Spleen (tissue), 7 donors: ENCODE measurements around the gene CERT1.

Experiments
- POLR2A ChIP-seq, 3 donors: fragments of 450-650 bp; IDR thresholded peaks; one replicate each; pipeline ENCODE4 v1.5.1; 2017; ENCODE audit warnings: antibody characterized with exemption in 3 of 3, mild to moderate bottlenecking in 1 of 3
- POLR2AphosphoS5 ChIP-seq, 3 donors: sonication (generic); formaldehyde crosslinking; IDR thresholded peaks; one replicate each; pipeline ENCODE4 v1.5.1; 2017; ENCODE audit warnings: antibody characterized with exemption in 3 of 3
- TF ChIP-seq, protein P1 (sequence below), 11 experiments: fragments of 200-600 bp in 7 of 11; fragments of 450-650 bp in 4 of 11; sonication (generic) in 4 of 11; IDR thresholded peaks in 8 of 11; conservative IDR thresholded peaks in 3 of 11; 1 replicate in 7 of 11; 2 replicates in 4 of 11; pipeline versions ENCODE4 v1.4.0 to v1.8.0; 2016 to 2021; ENCODE audit warnings: antibody characterized with exemption in 11 of 11, inconsistent platforms in 4 of 11, mild to moderate bottlenecking in 1 of 11
- donor health status: DM: no; HTN: no; CAD: no; lungs with moderate emphysema.
- donor health status: DM: no; HTN: no; CAD: no.
- donor health status: DM: no; HTN: no; CAD: no.

DNA sequence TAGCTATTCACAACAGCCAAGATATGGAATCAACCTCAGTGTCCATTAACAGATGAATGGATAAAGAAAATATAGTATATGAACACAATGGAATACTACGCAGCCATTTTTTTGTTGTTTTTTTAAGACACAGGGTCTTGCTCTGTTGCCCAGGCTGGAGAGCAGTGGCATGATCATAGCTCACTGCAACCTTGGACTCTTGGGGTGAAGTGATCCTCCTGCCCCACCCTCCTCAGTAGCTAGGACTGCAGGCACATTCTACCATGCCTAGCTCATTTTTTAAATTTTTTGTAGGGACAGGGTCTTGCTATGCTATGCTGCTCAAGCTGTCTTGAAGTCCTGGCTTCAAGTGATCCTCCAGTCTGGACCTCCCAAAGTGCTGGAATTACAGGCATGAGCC is 38.5 kb downstream of the CERT1 start:
- no peak for TF ChIP-seq POLR2AphosphoS5 (IDR thresholded peaks at IDR 0.05)
- TF ChIP-seq, protein P1, sequence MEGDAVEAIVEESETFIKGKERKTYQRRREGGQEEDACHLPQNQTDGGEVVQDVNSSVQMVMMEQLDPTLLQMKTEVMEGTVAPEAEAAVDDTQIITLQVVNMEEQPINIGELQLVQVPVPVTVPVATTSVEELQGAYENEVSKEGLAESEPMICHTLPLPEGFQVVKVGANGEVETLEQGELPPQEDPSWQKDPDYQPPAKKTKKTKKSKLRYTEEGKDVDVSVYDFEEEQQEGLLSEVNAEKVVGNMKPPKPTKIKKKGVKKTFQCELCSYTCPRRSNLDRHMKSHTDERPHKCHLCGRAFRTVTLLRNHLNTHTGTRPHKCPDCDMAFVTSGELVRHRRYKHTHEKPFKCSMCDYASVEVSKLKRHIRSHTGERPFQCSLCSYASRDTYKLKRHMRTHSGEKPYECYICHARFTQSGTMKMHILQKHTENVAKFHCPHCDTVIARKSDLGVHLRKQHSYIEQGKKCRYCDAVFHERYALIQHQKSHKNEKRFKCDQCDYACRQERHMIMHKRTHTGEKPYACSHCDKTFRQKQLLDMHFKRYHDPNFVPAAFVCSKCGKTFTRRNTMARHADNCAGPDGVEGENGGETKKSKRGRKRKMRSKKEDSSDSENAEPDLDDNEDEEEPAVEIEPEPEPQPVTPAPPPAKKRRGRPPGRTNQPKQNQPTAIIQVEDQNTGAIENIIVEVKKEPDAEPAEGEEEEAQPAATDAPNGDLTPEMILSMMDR (IDR thresholded peaks at IDR 0.05 in 8 of 11, conservative IDR thresholded peaks at IDR 0.05 in 3 of 11): no peak
- no peak for TF ChIP-seq POLR2A (IDR thresholded peaks at IDR 0.05)
